HG03280 (cell line): Measurements from ENCODE around the gene DEUP1.
"Not testable (repeated sequence)": the region's sequence is repeated elsewhere in the genome, so short reads cannot be mapped to it uniquely, and the experiment has no call there.

Experiments
- ATAC-seq: cut with Tn5 transposase; IDR thresholded peaks from one replicate; pipeline ENCODE4 v1.9.1; 2021; ENCODE audit warnings: mild to moderate bottlenecking, moderate library complexity; ENCODE audit not compliant: unreplicated experiment

Gene DEUP1

DNA sequence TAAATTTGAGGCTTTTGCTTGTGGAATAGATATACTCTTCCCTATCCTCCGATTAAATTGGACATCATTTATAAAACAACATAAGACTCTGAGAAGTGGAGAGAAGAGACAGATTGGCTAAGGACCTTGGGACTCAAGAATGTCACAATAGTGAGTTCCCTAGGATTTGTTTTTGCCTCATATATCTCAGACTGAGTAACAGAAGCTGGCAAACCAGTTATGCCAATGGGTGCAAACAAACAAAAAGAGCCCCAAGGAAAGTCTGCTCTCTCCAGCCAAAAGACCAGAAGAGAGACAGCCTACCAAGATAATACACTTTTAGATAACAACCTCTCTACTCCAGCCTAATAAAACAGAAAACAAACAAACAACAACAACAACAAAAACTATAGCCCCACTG lies 28.9 kb downstream of the DEUP1 start:
- no peak for ATAC-seq

DNA sequence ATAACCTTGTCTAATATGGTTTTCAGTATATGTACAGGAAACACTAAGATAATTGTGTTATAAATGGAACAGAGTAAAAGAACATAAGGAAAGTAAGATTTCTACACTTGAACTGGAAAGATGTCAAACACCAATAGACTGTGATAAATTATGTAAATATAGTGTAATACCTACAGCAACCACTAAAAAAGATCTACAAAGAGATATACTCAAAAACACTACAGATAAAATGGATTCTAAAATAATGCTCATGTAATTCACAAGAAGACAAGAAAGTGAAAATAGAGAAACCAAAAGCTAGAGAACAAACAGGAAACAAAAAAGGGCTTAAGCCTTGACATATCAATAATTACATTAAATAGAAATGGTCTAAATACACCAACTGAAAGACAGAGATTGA lies 30.9 kb downstream of the DEUP1 start:
- no peak for ATAC-seq

DNA sequence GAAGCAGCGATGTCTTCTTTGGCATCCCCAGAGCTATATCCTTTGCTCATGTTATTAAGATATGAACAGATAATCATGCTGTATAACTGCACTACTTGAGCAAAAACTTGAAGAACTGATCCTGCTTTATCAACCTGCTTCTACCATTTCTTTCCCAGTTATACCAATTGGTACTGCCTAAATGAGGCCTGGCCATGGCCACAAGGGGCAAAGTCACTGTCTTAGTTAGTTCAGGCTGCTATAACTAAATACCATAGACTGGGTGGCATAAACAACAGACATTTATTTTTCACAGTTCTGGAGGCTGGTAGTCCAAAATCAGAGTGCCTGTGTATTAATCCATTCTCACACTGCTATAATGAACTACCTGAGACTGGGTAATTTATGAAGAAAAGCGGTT lies 37.5 kb downstream of the DEUP1 start:
- ATAC-seq = no peak

DNA sequence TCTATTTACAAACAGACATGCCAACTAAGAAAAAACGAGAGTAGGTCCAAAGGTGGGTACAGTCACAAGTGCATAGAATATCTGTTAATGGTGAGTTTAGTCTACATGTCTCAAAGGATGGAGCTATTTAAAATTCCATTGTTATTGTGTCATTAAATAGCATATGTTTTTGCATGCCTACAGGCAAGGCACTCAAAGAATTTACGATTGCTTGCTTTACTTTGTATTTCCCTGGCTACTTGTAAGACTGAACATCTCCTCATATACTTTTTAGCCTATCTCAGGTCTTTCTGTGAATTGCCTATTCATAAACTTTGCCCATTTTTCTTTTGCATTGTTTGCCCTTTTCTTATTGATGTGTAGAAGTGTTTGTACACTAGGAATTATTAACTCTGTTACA lies 39.7 kb downstream of the DEUP1 start:
- ATAC-seq = no peak

DNA sequence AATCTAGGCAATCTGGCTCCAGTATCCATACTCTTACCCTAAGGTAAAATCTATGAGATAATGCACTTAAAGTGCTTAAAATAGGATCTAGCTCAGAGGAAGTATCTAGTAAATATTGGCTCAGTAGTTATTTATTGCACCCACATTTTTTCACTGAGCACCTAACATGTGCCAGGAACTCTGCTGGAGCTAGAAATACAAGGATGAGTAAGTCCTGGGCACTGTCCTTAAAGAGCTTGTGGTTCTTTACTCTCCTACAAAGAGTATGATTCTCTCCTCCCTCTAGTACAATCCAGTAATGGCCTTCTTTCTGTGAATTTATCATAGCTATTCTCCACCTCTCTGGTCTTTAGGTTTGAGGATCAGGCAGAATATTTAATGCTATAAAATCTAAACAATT lies 59.2 kb downstream of the DEUP1 start:
- ATAC-seq = no peak

DNA sequence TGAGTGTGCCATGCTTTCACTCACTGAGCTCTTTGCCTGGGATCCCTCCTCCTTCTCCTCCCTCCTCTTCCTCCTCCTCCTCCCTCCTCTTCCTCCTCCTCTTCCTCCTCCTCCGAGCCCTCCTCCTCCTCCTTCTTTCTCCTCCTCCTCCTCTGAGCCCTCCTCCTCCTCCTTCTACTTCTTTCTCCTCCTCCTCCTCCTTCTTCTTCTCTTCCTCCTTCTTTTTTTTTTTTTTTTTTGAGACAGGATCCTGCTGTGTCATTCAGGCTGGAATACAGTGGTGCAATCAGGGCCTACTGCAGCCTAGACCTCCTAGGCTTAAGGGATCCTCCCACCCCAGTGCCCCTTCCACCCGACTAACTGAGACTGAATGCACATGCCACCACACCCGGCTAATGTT lies 62.3 kb downstream of the DEUP1 start:
- ATAC-seq = no peak

DNA sequence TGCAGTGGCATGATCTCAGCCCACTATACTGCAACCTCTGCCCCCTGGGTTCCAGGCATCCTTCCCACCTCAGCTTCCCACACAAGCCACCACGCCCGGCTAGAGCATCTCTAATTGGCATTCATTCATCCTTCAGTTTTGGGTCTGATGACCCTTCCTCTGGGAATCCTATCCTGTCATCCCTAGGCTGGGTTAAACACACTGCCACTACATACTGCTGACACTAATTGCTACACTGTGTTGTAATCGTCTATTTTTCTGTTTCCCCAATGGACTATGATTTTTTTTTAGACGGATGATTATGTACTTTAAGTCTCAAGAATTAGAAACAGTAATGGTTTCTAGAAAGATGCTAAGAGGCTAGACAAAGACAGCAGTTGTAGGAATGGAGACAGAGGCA lies 62.8 kb downstream of the DEUP1 start:
- ATAC-seq = no peak

DNA sequence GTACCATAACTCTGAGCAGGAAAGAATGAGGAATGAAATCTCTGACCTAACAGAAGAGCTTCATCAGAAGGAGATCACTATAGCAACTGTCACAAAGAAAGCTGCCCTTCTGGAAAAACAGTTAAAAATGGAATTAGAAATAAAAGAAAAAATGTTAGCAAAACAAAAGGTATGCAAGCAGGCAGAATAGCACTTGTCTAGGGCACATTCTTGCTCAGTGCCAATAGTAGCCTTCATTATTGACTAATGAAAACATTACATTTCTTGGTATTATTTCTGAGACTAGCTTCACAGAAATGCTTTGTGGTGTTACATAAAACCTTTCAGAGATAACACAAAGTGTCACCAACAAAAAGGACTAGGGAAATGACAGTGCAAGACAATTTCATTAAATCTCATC lies 63.9 kb downstream of the DEUP1 start:
- no peak for ATAC-seq

DNA sequence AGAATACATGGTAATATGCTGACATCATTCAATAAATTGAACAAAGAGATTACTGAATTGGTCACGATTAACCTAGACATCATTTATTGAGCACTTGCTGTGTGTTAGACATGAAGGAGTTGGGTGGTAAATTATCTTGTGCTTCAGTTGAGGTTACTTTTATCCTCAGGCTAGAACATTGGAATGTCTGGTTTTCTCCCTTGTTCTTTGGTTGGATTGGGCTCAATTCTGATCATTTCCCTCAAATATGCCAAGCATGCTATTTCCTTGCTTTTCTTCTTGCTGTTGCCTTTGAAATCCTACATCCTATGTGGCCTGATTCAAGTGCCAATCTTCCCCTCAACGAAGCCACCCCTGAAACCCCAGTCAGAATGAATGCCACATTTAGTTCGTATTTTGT lies 65.8 kb downstream of the DEUP1 start:
- ATAC-seq = no peak

DNA sequence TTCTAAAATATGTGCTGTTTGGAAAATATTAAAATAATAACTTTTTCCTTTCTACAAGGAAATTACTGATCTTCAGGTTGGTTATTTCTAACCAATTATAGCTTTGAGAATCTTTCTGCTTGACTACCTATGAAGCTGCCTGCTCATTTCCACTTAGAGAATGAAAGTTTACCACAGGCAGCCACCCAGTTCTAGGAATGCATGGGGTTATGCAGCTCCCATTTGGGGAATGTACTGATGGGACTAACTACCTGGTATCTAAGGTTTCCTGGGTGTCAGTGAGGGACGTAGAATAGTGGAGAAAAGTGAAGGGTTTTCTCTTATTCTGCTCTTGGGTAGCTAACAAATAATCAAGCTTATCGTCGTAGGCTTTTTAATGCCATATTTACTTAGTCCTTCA lies 73.4 kb downstream of the DEUP1 start:
- no peak for ATAC-seq

DNA sequence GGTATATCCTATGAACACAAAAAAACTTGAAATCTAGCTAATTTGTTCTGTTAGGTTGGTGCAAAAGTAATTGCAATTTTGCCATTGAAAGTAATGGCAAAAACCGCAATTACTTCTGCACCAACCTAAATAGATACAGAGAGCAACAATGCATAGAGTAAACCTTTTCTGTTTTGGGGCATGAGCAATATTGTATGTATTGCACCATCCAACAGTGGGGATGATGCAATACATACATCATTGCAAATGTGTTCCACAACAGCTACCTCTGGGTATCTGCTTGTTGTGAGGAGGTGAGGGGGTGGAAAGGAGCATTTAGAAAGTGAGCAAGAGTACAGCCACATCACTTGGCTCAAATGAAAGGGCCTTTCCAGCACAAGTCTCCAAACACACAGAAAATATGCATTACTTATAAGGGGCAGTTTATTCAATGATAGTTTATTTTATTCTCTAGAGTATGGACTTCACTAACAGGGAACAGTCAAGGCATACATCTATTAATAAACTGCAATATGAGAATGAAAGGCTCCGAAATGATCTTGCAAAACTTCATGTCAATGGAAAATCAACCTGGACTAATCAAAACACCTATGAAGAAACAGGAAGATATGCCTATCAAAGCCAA lies 77.3 kb downstream of the DEUP1 start:
- no peak for ATAC-seq

DNA sequence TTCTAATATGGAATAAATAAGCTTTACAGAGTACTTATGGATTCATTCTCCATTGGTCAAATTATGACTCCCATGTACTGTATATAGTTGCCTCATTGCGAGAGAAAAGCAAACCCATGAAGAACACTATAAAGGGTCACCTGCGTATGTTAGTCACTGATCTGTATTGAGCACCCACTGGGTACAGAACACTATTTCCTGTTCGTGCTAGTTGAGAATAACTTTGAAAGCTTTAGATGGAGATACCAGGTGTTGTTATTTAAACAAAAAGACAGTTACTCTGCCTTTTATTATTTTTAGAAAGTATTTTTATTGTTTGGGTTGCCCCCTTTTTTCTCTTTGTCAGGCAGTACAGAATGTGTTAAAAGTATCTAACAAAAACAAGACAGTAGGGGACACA lies 79.9 kb downstream of the DEUP1 start:
- ATAC-seq = no peak

DNA sequence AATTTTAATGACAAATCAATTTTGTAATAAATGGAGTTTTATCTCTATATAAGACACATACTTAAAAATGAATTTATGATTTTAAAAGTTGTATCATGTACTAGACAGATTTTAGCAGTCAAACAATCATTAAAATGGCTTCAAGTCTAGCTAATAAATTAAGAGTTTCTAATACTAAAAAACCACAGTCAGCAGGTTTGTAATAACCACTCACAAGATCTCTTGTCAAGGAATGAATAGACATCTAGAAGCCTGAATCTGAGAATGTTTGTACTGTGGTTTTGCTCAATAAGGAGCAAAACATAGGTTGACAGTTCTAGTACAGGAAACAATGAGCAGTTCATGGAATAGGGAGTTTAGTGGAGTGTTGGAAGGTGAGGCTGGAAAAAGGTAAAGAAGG lies 81.2 kb downstream of the DEUP1 start:
- ATAC-seq = no peak

DNA sequence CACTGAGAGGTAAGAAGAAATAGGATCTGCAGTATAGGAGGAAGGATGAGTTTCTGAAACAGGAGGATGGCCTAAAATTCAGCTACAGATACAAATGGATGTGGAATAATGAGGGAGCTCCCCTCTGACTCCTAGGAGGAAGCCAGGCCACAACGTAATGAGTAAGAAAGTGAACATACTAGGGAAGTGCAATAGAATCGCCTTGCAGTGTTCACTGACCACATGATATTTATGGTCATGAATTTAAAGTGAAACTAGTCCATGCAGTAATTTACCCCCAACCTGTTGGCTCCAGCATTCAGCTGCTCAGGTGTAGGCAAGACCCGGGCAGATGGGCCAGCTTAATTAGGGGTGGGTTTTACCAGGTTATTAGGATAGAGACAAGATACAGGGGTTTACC lies 101.7 kb downstream of the DEUP1 start:
- no peak for ATAC-seq

DNA sequence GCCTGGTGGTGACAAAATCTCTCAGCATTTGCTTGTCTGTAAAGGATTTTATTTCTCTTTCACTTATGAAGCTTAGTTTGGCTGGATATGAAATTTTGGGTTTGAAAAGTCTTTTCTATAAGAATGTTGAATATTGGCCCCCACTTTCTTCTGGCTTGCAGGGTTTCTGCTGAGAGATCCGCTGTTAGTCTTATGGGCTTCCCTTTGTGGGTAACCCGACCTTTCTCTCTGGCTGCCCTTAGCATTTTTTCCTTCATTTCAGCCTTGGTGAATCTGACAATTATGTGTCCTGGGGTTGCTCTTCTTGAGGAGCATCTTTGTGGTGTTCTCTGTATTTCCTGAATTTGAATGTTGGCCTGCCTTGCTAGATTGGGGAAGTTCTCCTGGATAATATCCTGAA lies 112.7 kb downstream of the DEUP1 start:
- not testable (repeated sequence) for ATAC-seq

DNA sequence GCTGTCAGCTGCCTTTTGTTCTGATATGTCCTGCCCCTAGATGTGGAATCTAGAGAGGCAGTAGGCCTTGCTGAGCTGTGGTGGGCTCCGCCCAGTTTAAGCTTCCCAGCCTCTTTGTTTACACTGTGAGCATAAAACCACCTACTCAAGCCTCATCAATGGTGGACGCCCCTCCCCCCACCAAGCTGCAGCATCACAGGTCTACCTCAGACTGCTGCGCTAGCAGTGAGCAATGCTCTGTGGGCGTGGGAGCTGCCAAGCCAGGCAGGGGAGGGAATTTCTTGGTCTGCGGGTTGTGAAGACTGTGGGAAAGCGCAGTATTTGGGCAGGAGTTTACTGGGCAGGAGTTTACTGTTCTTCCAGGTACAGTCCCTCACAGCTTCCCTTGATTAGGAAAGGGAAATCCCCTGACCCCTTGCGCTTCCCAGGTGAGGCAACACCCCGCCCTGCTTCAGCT lies 114.1 kb downstream of the DEUP1 start:
- no peak for ATAC-seq

DNA sequence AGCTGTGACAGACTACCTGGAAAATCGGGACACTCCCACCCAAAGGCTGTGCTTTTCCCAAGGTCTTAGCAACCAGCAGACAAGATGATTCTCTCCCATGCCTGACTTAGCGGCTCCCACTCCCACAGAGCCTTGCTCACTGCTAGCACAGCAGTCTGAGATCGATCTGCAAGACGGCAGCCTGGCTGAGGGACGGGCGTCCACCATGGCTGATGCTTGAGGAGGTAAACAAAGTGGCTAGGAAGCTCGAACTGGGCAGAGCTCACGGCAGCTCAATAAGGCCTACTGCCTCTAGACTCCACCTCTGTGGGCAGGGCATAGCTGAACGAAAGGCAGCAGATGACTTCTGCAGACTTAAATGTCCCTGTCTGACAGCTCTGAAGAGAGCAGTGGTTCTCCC lies 127.7 kb downstream of the DEUP1 start:
- no peak for ATAC-seq

DNA sequence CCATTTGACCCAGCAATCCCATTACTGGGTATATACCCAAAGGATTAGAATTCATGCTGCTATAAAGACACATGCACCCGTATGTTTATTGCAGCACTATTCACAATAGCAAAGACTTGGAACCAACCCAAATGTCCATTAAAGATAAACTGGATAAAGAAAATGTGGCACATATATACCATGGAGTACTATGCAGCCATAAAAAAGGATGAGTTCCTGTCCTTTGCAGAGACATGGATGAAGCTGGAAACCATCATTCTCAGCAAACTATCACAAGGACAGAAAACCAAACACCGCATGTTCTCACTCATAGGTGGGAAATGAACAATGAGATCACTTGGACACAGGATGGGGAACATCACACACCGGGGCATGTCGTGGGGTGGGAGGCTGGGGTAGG lies 133.1 kb downstream of the DEUP1 start:
- not testable (repeated sequence) for ATAC-seq

DNA sequence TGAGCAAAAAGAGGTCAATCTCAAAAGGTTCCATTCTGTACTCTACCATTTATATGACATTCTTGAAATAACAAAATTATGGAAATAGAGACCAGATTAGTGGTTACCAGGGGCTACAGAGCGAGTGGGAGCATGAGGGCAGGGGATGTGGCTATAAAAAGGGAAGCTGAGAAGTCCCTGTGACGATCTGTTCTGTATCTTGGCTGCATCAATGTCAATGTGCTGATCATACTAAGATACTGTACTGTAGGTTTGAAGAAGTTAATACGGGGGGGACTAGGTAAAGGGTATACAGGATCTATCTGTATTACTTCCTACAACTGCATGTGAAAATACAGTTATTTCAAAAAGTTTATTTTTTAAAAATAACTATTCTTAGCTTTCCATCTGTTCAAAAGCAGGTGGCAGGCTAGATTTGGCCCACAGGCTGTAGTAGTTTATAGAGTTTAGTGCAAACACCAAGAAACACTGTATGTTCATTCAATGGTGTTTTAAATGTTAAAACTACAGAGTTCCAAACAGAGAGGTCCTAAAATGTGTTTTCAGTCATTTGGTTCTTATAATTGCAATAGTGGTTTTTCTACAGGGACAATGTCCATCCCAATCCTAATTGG lies 134.5 kb downstream of the DEUP1 start:
- no peak for ATAC-seq

DNA sequence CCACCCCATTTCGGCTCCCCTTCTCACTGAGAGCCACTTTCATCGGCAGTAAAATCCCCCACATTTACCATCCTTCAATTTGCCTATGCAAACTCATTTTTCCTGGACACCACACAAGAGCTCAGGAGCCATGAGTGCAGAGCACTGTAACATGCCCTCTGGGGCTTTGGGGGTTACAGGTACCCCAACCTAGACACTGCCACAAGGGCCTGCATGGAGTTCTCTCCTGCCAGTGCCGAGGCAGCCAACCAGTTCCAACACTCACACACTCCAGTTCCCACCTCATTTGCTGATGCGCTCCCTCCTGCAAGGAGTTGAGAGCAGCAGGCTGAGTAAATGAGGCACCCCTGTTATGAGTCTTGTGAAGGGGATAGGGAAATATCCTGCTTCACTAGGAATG lies 136.5 kb downstream of the DEUP1 start:
- no peak for ATAC-seq

DNA sequence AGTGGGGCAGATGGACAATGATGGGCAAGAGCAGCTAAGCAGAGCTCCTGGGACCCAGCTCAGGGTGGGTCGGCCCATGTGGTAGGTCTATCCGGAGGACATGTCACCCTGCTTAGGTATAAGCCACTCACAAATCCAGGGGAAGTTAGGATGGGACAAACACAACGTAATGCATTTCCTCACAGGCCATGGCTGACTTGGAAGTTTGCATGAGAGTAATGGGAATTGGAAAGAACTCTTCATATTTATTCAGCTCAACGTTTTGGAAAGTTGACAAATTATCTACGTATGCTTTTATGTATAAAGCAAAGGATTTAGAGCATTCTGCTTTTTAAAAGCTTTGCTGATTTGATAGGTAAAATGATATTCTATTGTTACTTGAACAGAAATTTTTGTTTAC lies 137.7 kb downstream of the DEUP1 start:
- no peak for ATAC-seq

DNA sequence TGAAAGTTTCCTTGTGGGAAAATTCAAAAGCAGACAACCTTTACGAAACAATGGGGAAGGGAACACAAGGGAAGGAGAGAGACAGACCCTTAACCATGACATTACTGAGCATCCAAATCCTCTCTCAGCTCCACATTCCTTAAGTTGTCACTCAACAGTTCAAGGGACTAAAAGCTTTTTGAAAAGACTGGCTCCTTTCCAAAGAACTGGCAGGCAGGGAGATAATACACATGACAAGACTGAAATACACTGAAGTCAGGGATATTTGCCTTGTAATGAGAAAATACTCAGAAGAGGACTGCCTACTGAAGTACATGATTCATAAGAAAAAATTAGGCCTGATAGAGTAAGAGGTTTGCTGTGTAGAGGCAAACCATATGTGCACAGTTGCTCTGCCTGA lies 143.6 kb downstream of the DEUP1 start:
- no peak for ATAC-seq

DNA sequence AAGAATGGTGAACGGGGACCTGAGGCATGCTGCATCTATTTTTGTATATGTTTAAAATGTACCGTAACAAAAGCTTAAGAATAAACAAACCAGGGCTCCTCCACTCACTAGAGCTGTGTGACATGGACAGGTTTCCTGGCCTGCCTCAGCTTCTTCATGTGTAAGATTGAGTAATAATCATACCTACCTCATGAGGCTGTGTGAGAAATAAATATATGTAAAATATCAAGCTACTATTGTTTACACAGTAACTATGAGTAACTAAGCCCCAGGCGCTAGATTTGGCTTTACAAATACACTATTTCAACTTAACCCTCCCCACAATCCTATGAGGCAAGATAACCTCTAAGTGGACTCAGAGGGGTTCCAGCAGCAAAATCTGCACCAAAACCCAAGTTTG lies 146.3 kb downstream of the DEUP1 start:
- ATAC-seq = no peak
